K562 (cell line): ENCODE data around the gene MYLK4. TPM values are rescaled to one million over a fixed set of nuclear protein-coding genes. Genes with fewer than 3 reads are reported as not detected.

Experiments
- ATAC-seq: fragments of 200-7000 bp; cut with Tn5 transposase; 3 replicates; pipeline ENCODE4 v1.9.1; 2020; ENCODE audit warnings: moderate library complexity
- BruUV-seq: library from RNA; stranded (reverse); fragments of 400-500 nt; replicated peaks from 2 replicates; lab custom pipeline; 2021; lab: Mats Ljungman, UMichigan
- CTCF ChIA-PET: fragments of 300-600 bp; formaldehyde crosslinking; extraction: SDS; loops from one replicate; lab custom pipeline; 2021; ENCODE audit warnings: low intra/inter-chr PET ratio; lab: Yijun Ruan, JAX
- POLR2A ChIA-PET: fragments of 300-600, 350-650 bp; sonication (Branson Sonifier 250); formaldehyde crosslinking; extraction: SDS; loops from one replicate; lab custom pipeline; 2021; ENCODE audit warnings: antibody characterized with exemption, inconsistent platforms; lab: Yijun Ruan, JAX
- DNase-seq, 4 experiments: peaks; one replicate each; pipeline versions ENCODE4 v3.0.0 to v3.0.0-alpha.2; 2011 to 2018; ENCODE audit warnings: low spot score in 3 of 4, mixed read lengths in 3 of 4; ENCODE audit errors: extremely low read depth in 1 of 4
- FAIRE-seq: peaks from 2 replicates; lab custom pipeline; 2011; peaks lifted over from hg19 to GRCh38; lab: Jason Lieb, UNC
- H2AFZ ChIP-seq: 2 replicates; pipeline ENCODE4 v1.6.0; 2011; ENCODE audit warnings: low read depth, low read length, control low read depth, inconsistent platforms
- H3K27ac ChIP-seq: fragments of 200-600 bp; 3 replicates; pipeline ENCODE4 v1.8.0; 2011; ENCODE audit warnings: low read depth, mild to moderate bottlenecking, control low read depth, inconsistent platforms, low read length, moderate library complexity, mixed read lengths; ENCODE audit errors: extremely low read depth
- H3K27me3 ChIP-seq, 2 experiments: fragments of 300-600 bp in 1 of 2; 2 replicates in 1 of 2; 3 replicates in 1 of 2; pipeline versions ENCODE4 v1.6.0 to v1.8.0; 2011; ENCODE audit warnings: inconsistent platforms in 2 of 2, low read length in 2 of 2, mild to moderate bottlenecking in 1 of 2, mixed read lengths in 1 of 2, moderate library complexity in 1 of 2; ENCODE audit not compliant: control insufficient read depth in 2 of 2, insufficient read depth in 2 of 2
- H3K36me3 ChIP-seq: fragments of 300-600 bp; 3 replicates; pipeline ENCODE4 v1.8.0; 2011; ENCODE audit warnings: mild to moderate bottlenecking, low read length, inconsistent platforms; ENCODE audit not compliant: control insufficient read depth, insufficient read depth
- H3K4me1 ChIP-seq, 2 experiments: fragments of 200-600 bp in 1 of 2; replicated peaks in 1 of 2; 2 replicates in 1 of 2; 3 replicates in 1 of 2; pipeline versions ENCODE4 v1.5.1 to v1.8.0; 2011; ENCODE audit warnings: inconsistent platforms in 2 of 2, low read length in 2 of 2, mild to moderate bottlenecking in 1 of 2, mixed read lengths in 1 of 2, moderate library complexity in 1 of 2; ENCODE audit not compliant: control insufficient read depth in 2 of 2, insufficient read depth in 2 of 2
- H3K4me2 ChIP-seq: 2 replicates; pipeline ENCODE4 v1.6.1; 2011; ENCODE audit warnings: low read length, control low read depth, inconsistent platforms, mixed read lengths; ENCODE audit not compliant: insufficient read depth
- H3K4me3 ChIP-seq: fragments of 200-600 bp; sonication (generic), shearing (Covaris generic); 2 replicates; pipeline ENCODE4 v1.5.1; 2016; ENCODE audit warnings: control low read depth, inconsistent platforms
- H3K79me2 ChIP-seq: fragments of 200-600 bp; 3 replicates; pipeline ENCODE4 v1.8.0; 2011; ENCODE audit warnings: low read length, inconsistent platforms; ENCODE audit not compliant: control insufficient read depth, insufficient read depth
- H3K9ac ChIP-seq, 2 experiments: 2 replicates each; pipeline versions ENCODE4 v1.6.0 to v1.6.1; 2011; ENCODE audit warnings: low read depth in 2 of 2, low read length in 2 of 2, control low read depth in 1 of 2, inconsistent platforms in 1 of 2, mild to moderate bottlenecking in 1 of 2, mixed read lengths in 1 of 2; ENCODE audit not compliant: insufficient read depth in 1 of 2
- H3K9me1 ChIP-seq: one replicate; pipeline ENCODE4 v1.6.0; 2011; ENCODE audit warnings: inconsistent platforms, mild to moderate bottlenecking, low read length, moderate library complexity; ENCODE audit not compliant: control insufficient read depth, insufficient read depth
- H3K9me3 ChIP-seq: replicated peaks from 2 replicates; pipeline ENCODE4 v1.5.1; 2011; ENCODE audit warnings: low read depth, low read length, inconsistent platforms; ENCODE audit not compliant: control insufficient read depth, insufficient read depth
- H4K20me1 ChIP-seq: replicated peaks from 2 replicates; pipeline ENCODE4 v1.6.1; 2011; ENCODE audit warnings: low read length, inconsistent platforms, mixed read lengths; ENCODE audit not compliant: control insufficient read depth, insufficient read depth
- E2F1 ChIP-seq: sonication (generic); formaldehyde crosslinking; IDR thresholded peaks from 2 replicates; pipeline ENCODE4 v1.8.1; 2023; ENCODE audit warnings: mild to moderate bottlenecking, missing genetic modification reagents, moderate library complexity
- FOXA1 ChIP-seq: fragments of 450-650 bp; IDR thresholded peaks from 2 replicates; pipeline ENCODE4 v1.6.1; 2016; ENCODE audit warnings: mild to moderate bottlenecking, borderline replicate concordance
- HDGF ChIP-seq: fragments of 450-650 bp; IDR thresholded peaks from 2 replicates; pipeline ENCODE4 v1.6.1; 2016
- POU5F1 ChIP-seq: fragments of 150-350 bp; IDR thresholded peaks from 2 replicates; pipeline ENCODE4 v1.6.1; 2014; ENCODE audit warnings: borderline replicate concordance, low read length, low read depth, mild to moderate bottlenecking; ENCODE audit not compliant: partially characterized antibody
- PRMT5 ChIP-seq: sonication (generic); formaldehyde crosslinking; IDR thresholded peaks from 2 replicates; pipeline ENCODE4 v1.5.0; 2020; ENCODE audit warnings: missing genetic modification reagents
- PTBP1 ChIP-seq: fragments of 200-400 bp; formaldehyde crosslinking; IDR thresholded peaks from 2 replicates; pipeline ENCODE4 v1.6.1; 2017; ENCODE audit warnings: low read depth, low read length
- RHOXF2B ChIP-seq: fragments of 250-450 bp; sonication (Bioruptor Pico); conservative IDR thresholded peaks from 2 replicates; pipeline ENCODE4 v1.5.1; 2021
- SIRT6 ChIP-seq: IDR thresholded peaks from one replicate; pipeline ENCODE4 v1.6.1; 2012; ENCODE audit warnings: low read depth, mild to moderate bottlenecking, control low read depth, inconsistent platforms, low read length, moderate library complexity
- STAT6 ChIP-seq: sonication (generic); formaldehyde crosslinking; IDR thresholded peaks from 2 replicates; pipeline ENCODE4 v1.8.1; 2023; ENCODE audit warnings: mild to moderate bottlenecking, missing genetic modification reagents
- ZNF644 ChIP-seq: fragments of 200-800 bp; sonication (Bioruptor generic); IDR thresholded peaks from 2 replicates; pipeline ENCODE4 v1.6.1; 2016; ENCODE audit warnings: low read depth, missing genetic modification characterization, missing compliant biosample characterization
- WGBS: fragments of 100-300 bp; shearing (Covaris generic); methylation state at CpG from one replicate; pipeline ENCODE4 v1.1.6; 2016; ENCODE audit warnings: low coverage, mixed read lengths; ENCODE audit not compliant: insufficient coverage; ENCODE audit errors: missing lambda C conversion rate; 5-methylcytosine and 5-hydroxymethylcytosine counted together
- in situ Hi-C: fragments of 300-500 bp; cut with MboI; formaldehyde crosslinking; loops from 4 replicates; pipeline ENCODE4 v1.15.0; 2018; ENCODE audit warnings: inconsistent platforms, mixed read lengths
- intact Hi-C: fragments of 100-400 bp; cut with micrococcal nuclease; formaldehyde crosslinking; loops from 2 replicates; pipeline ENCODE4 v1.14.2; 2022
- polyA plus RNA-seq, 8 experiments: library from polyadenylated mRNA; depleted of rRNA in 4 of 8; stranded (reverse) in 5 of 8; unstranded in 3 of 8; fragments of >200 nt; fragmentation: Nextera tagmentation in 2 of 8; fragmentation: Illumina TruSeq in 1 of 8; extraction: Ambion mirVana in 2 of 8; extraction: Trizol in 1 of 8; gene quantifications; 2 replicates each; pipeline versions ENCODE4 v1.2.1 to v1.2.3, GENCODE V29; 2011 to 2014; ENCODE audit warnings: inconsistent platforms in 1 of 8, missing spikeins in 1 of 8
- total RNA-seq, 7 experiments: library from RNA; depleted of rRNA in 6 of 7; stranded (reverse); fragments of >200 nt in 6 of 7; fragmentation: Illumina TruSeq in 2 of 7; extraction: Trizol in 2 of 7; gene quantifications; 2 replicates each; pipeline versions ENCODE4 v1.2.1 to v1.2.3, GENCODE V29; 2011 to 2021; ENCODE audit warnings: low replicate concordance in 1 of 7

The MYLK4 gene
- total and polyA plus RNA-seq, 9 of the 15 experiments (the other 6 are each of a cell fraction or from before 2014, with no cell fraction given): 0.01 to 0.15 (median 0.06) TPM

- Histone ChIP-seq H2AFZ (no peak overlapping the region), H3K9me1 (no peaks in the 10 kb centered on the region), H3K27ac (no peak overlapping the region), H3K36me3 (no peaks in the 10 kb centered on the region), H3K4me2 (no peak overlapping the region), H3K27me3 (peaks cover 29 to 40% of the 10 kb centered on the region in 2 experiments), H3K9ac (no peak overlapping the region), H3K9me3 (no peaks in the 10 kb centered on the region), H3K79me2 (no peaks in the 10 kb centered on the region), H4K20me1 (no peaks in the 10 kb centered on the region), H3K4me1 (no peaks in the 10 kb centered on the region), H3K4me3 (no peak overlapping the region)
- in situ Hi-C loops: no loop called here
- ChIA-PET POLR2A (interaction anchor here (0.6 kb wide), 2 partner anchors 280 to 1107 kb away, joined by 4 to 6 read pairs; no protein-coding TSS in a partner anchor), CTCF (no interaction called here)
- 1% methylated on average over 11 of the region's 11 CpGs for WGBS
- no peak for ATAC-seq
- DNase-seq: no peak
- intact Hi-C loops: no loop called here
- BruUV-seq: no TSS peak
- no peak for FAIRE-seq
- TF ChIP-seq PTBP1 (no peak), RHOXF2B (CRISPR knock-in tag) (no peak), ZNF644 (tag) (no peak), FOXA1 (no peak), POU5F1 (no peak), SIRT6 (no peak), PRMT5 (CRISPR knock-in tag) (no peak), E2F1 (CRISPR knock-in tag) (no peak), HDGF (no peak), STAT6 (CRISPR knock-in tag) (no peak)
Observed at GRCh38 chr6:2665146-2666070, 85.3 kb downstream of the MYLK4 start.
